SJSA1 (cell line): ENCODE measurements around the gene BARHL1. TPM values are rescaled to one million over a fixed set of nuclear protein-coding genes. Genes with fewer than 3 reads are reported as not detected.
"Not testable (repeated sequence)": the region's sequence is repeated elsewhere in the genome, so short reads cannot be mapped to it uniquely, and the experiment has no call there.

Source experiments
- DNase-seq, 2 experiments: peaks; one replicate each; pipeline ENCODE4 v3.0.0-alpha.2; 2015 to 2020; ENCODE audit warnings: low spot score in 2 of 2, low read depth in 1 of 2
- H3K27ac ChIP-seq: fragments of 250-450 bp; sonication (Bioruptor Pico); 2 replicates; pipeline ENCODE4 v1.5.1; 2020; ENCODE audit warnings: mild to moderate bottlenecking, moderate library complexity
- H3K27me3 ChIP-seq: fragments of 250-450 bp; sonication (Bioruptor Pico); replicated peaks from 2 replicates; pipeline ENCODE4 v1.5.1; 2020; ENCODE audit warnings: mild to moderate bottlenecking, moderate library complexity
- H3K36me3 ChIP-seq: fragments of 250-450 bp; sonication (Bioruptor Pico); 2 replicates; pipeline ENCODE4 v1.5.1; 2020; ENCODE audit warnings: mild to moderate bottlenecking
- H3K4me1 ChIP-seq: fragments of 250-450 bp; sonication (Bioruptor Pico); replicated peaks from 2 replicates; pipeline ENCODE4 v1.6.1; 2021; ENCODE audit warnings: mild to moderate bottlenecking
- H3K4me3 ChIP-seq: fragments of 250-450 bp; sonication (Bioruptor Pico); 2 replicates; pipeline ENCODE4 v1.5.1; 2020; ENCODE audit warnings: mild to moderate bottlenecking
- H3K9me3 ChIP-seq: fragments of 250-450 bp; sonication (Bioruptor Pico); replicated peaks from 2 replicates; pipeline ENCODE4 v1.5.1; 2020; ENCODE audit warnings: mild to moderate bottlenecking
- total RNA-seq: library from RNA; depleted of rRNA; stranded (reverse); fragments of >200 nt; shearing (Covaris generic); gene quantifications from 2 replicates; pipeline ENCODE4 v1.2.3, GENCODE V29; 2014

The BARHL1 gene
- total RNA-seq, 1 experiment from 2014 or later: not detected

GRCh38 chr9:132568787-132569186 is 13.6 kb upstream of the BARHL1 start:
- H3K27ac ChIP-seq, H3K9me3 ChIP-seq, H3K36me3 ChIP-seq, H3K4me3 ChIP-seq, H3K4me1 ChIP-seq, DNase-seq: not testable (repeated sequence)
- H3K27me3 ChIP-seq: peaks cover 38% of the 10 kb centered on the region

GRCh38 chr9:132571806-132572600 is 10.4 kb upstream of the BARHL1 start:
- H3K27me3 ChIP-seq: peaks cover 45% of the 10 kb centered on the region
- H3K27ac ChIP-seq: no peak overlapping the region
- no peak for DNase-seq
- no peaks in the 10 kb centered on the region for H3K4me1 ChIP-seq
- no peaks in the 10 kb centered on the region for H3K9me3 ChIP-seq
- H3K36me3 ChIP-seq: no peaks in the 10 kb centered on the region
- no peak overlapping the region for H3K4me3 ChIP-seq

- DNase-seq: no peak
- H3K27me3 ChIP-seq: peaks cover 42% of the 10 kb centered on the region
Measured at GRCh38 chr9:132572921-132573320, 9.5 kb upstream of the BARHL1 start.

GRCh38 chr9:132575005-132575609 is 7.3 kb upstream of the BARHL1 start:
- no peak overlapping the region for H3K4me3 ChIP-seq
- peak; percentile 45 to 81 for DNase-seq
- no peaks in the 10 kb centered on the region for H3K4me1 ChIP-seq
- no peak overlapping the region for H3K27ac ChIP-seq
- no peaks in the 10 kb centered on the region for H3K36me3 ChIP-seq
- H3K9me3 ChIP-seq: no peaks in the 10 kb centered on the region
- peaks cover 62% of the 10 kb centered on the region for H3K27me3 ChIP-seq

More at GRCh38 chr9:132572921-132573320, 9.5 kb upstream of the BARHL1 start:
- H3K4me1 ChIP-seq: no peaks in the 10 kb centered on the region
- no peak overlapping the region for H3K27ac ChIP-seq
- H3K36me3 ChIP-seq: no peaks in the 10 kb centered on the region
- no peak overlapping the region for H3K4me3 ChIP-seq
- no peaks in the 10 kb centered on the region for H3K9me3 ChIP-seq

- H3K27ac ChIP-seq: no peak overlapping the region
- peaks cover 69% of the 10 kb centered on the region for H3K27me3 ChIP-seq
- no peak for DNase-seq
- H3K9me3 ChIP-seq: no peaks in the 10 kb centered on the region
- no peak overlapping the region for H3K4me3 ChIP-seq
- no peaks in the 10 kb centered on the region for H3K4me1 ChIP-seq
- H3K36me3 ChIP-seq: no peaks in the 10 kb centered on the region
Measured at GRCh38 chr9:132575811-132576210, 6.6 kb upstream of the BARHL1 start.

- DNase-seq: no peak
Measured at GRCh38 chr9:132577119-132577518, 5.3 kb upstream of the BARHL1 start.

GRCh38 chr9:132578367-132578932 is 4.0 kb upstream of the BARHL1 start:
- peaks cover 78% of the 10 kb centered on the region for H3K27me3 ChIP-seq

More at GRCh38 chr9:132577119-132577518, 5.3 kb upstream of the BARHL1 start:
- H3K4me1 ChIP-seq: no peaks in the 10 kb centered on the region; the same call in 1 of the 2 replicates
- no peaks in the 10 kb centered on the region for H3K36me3 ChIP-seq
- no peak overlapping the region for H3K4me3 ChIP-seq
- H3K27me3 ChIP-seq: peaks cover 79% of the 10 kb centered on the region
- no peak overlapping the region for H3K27ac ChIP-seq
- no peaks in the 10 kb centered on the region for H3K9me3 ChIP-seq

GRCh38 chr9:132579427-132579798 is 3.0 kb upstream of the BARHL1 start:
- no peak for DNase-seq
- Histone ChIP-seq H3K4me1 (no peaks in the 10 kb centered on the region; the same call in 1 of the 2 replicates), H3K4me3 (no peak overlapping the region), H3K27me3 (peaks cover 78% of the 10 kb centered on the region), H3K27ac (no peak overlapping the region), H3K36me3 (no peaks in the 10 kb centered on the region), H3K9me3 (no peaks in the 10 kb centered on the region)

More at GRCh38 chr9:132578367-132578932, 4.0 kb upstream of the BARHL1 start:
- no peaks in the 10 kb centered on the region for H3K9me3 ChIP-seq
- no peaks in the 10 kb centered on the region for H3K36me3 ChIP-seq
- no peak overlapping the region for H3K4me3 ChIP-seq
- H3K4me1 ChIP-seq: no peaks in the 10 kb centered on the region; the same call in 1 of the 2 replicates
- DNase-seq: no peak
- H3K27ac ChIP-seq: no peak overlapping the region

- peaks cover 94% of the 10 kb centered on the region for H3K27me3 ChIP-seq
Measured at GRCh38 chr9:132582786-132583583, 579 bp downstream of the BARHL1 start.

GRCh38 chr9:132583584-132584304 is 1.3 kb downstream of the BARHL1 start:
- Histone ChIP-seq H3K27me3 (peaks cover 96% of the 10 kb centered on the region), H3K27ac (no peak overlapping the region), H3K4me1 (peaks cover 5% of the 10 kb centered on the region), H3K4me3 (no peak overlapping the region), H3K9me3 (no peaks in the 10 kb centered on the region), H3K36me3 (no peaks in the 10 kb centered on the region)
- no peak for DNase-seq

More at GRCh38 chr9:132582786-132583583, 579 bp downstream of the BARHL1 start:
- H3K4me3 ChIP-seq: no peak overlapping the region
- no peaks in the 10 kb centered on the region for H3K9me3 ChIP-seq
- H3K4me1 ChIP-seq: peaks cover 5% of the 10 kb centered on the region
- H3K27ac ChIP-seq: no peak overlapping the region
- H3K36me3 ChIP-seq: no peaks in the 10 kb centered on the region
- DNase-seq: no peak

GRCh38 chr9:132584601-132585560 is 2.5 kb downstream of the BARHL1 start:
- Histone ChIP-seq H3K4me3 (no peak overlapping the region), H3K4me1 (peaks cover 5% of the 10 kb centered on the region), H3K27me3 (peaks cover 96% of the 10 kb centered on the region), H3K9me3 (no peaks in the 10 kb centered on the region), H3K36me3 (no peaks in the 10 kb centered on the region), H3K27ac (no peak overlapping the region)
- DNase-seq: no peak
